Neural cell (in vitro differentiated cells): Measurements from ENCODE around the gene PARD3B. TPM values are rescaled to one million over a fixed set of nuclear protein-coding genes. Genes with fewer than 3 reads are reported as not detected.

Experiments used
- H2AFZ ChIP-seq: fragments of 200-600, 300-800 bp; sonication (generic), shearing (Covaris generic); 2 replicates; pipeline ENCODE4 v1.6.0; 2014; ENCODE audit warnings: low read depth, mild to moderate bottlenecking, antibody characterized with exemption, low read length, moderate library complexity
- H3F3A ChIP-seq: fragments of 200-600 bp; shearing (Covaris generic); 2 replicates; pipeline ENCODE4 v1.6.1; 2016; ENCODE audit warnings: mild to moderate bottlenecking, moderate library complexity, mixed read lengths, antibody characterized with exemption, low read length; ENCODE audit not compliant: insufficient read depth, poor library complexity, severe bottlenecking
- H3K27ac ChIP-seq: fragments of 200-600, 300-800 bp; sonication (generic), shearing (Covaris generic); 2 replicates; pipeline ENCODE4 v1.5.1; 2014; ENCODE audit warnings: mild to moderate bottlenecking, low read length, moderate library complexity
- H3K27me3 ChIP-seq: fragments of 300-800, 200-600 bp; sonication (generic), shearing (Covaris generic); 2 replicates; pipeline ENCODE4 v1.6.0; 2014; ENCODE audit warnings: mild to moderate bottlenecking, low read depth, low read length, moderate library complexity; ENCODE audit not compliant: insufficient read depth
- H3K36me3 ChIP-seq: fragments of 300-800, 200-600 bp; sonication (generic), shearing (Covaris generic); 2 replicates; pipeline ENCODE4 v1.5.1; 2014; ENCODE audit warnings: mild to moderate bottlenecking, antibody characterized with exemption, low read length, moderate library complexity; ENCODE audit not compliant: insufficient read depth
- H3K4me2 ChIP-seq: fragments of 300-800, 200-600 bp; sonication (generic), shearing (Covaris generic); 2 replicates; pipeline ENCODE4 v1.6.0; 2014; ENCODE audit warnings: mild to moderate bottlenecking, low read length
- H3K4me3 ChIP-seq: fragments of 300-800, 200-600 bp; sonication (generic), shearing (Covaris generic); 2 replicates; pipeline ENCODE4 v1.5.1; 2014; ENCODE audit warnings: mild to moderate bottlenecking, low read length, moderate library complexity
- H3K79me2 ChIP-seq: fragments of 200-600 bp; shearing (Covaris generic); replicated peaks from 2 replicates; pipeline ENCODE4 v1.6.0; 2014; ENCODE audit warnings: mild to moderate bottlenecking, low read length, moderate library complexity; ENCODE audit not compliant: insufficient read depth
- H3K9ac ChIP-seq: fragments of 300-800, 200-600 bp; sonication (generic), shearing (Covaris generic); 2 replicates; pipeline ENCODE4 v1.6.1; 2016; ENCODE audit warnings: mild to moderate bottlenecking, low read length, mixed read lengths
- H3K9me2 ChIP-seq: fragments of 200-600 bp; shearing (Covaris generic); 2 replicates; pipeline ENCODE4 v1.6.1; 2016; ENCODE audit warnings: mild to moderate bottlenecking, low read length, mixed read lengths; ENCODE audit not compliant: insufficient read depth
- H3K9me3 ChIP-seq: fragments of 200-600, 300-800 bp; sonication (generic), shearing (Covaris generic); 2 replicates; pipeline ENCODE4 v1.6.1; 2016; ENCODE audit warnings: mild to moderate bottlenecking, mixed run types, low read length, moderate library complexity, mixed read lengths
- H4K20me1 ChIP-seq: fragments of 200-600 bp; shearing (Covaris generic); 2 replicates; pipeline ENCODE4 v1.6.1; 2016; ENCODE audit warnings: mild to moderate bottlenecking, mixed run types; ENCODE audit not compliant: insufficient read depth
- CTCF ChIP-seq: fragments of 450-650 bp; IDR thresholded peaks from 2 replicates; pipeline ENCODE4 v1.5.1; 2014; ENCODE audit warnings: antibody characterized with exemption, mild to moderate bottlenecking, moderate library complexity; ENCODE audit not compliant: poor library complexity, severe bottlenecking
- EP300 ChIP-seq: fragments of 450-650 bp; conservative IDR thresholded peaks from 2 replicates; pipeline ENCODE4 v1.6.1; 2014; ENCODE audit warnings: antibody characterized with exemption, mild to moderate bottlenecking, moderate library complexity; ENCODE audit not compliant: poor library complexity, severe bottlenecking
- EZH2 ChIP-seq: fragments of 200-600, 300-800 bp; shearing (Covaris generic), sonication (generic); IDR thresholded peaks from 2 replicates; pipeline ENCODE4 v1.6.1; 2014; ENCODE audit warnings: antibody characterized with exemption, low read length, borderline replicate concordance, mild to moderate bottlenecking; ENCODE audit not compliant: insufficient read depth, poor library complexity, severe bottlenecking
- MXI1 ChIP-seq: fragments of 450-650 bp; conservative IDR thresholded peaks from 2 replicates; pipeline ENCODE4 v1.6.1; 2014; ENCODE audit warnings: antibody characterized with exemption, mild to moderate bottlenecking; ENCODE audit not compliant: poor library complexity, severe bottlenecking
- POLR2AphosphoS5 ChIP-seq: IDR thresholded peaks from 2 replicates; pipeline ENCODE4 v1.6.1; 2012
- RAD21 ChIP-seq: fragments of 450-650 bp; conservative IDR thresholded peaks from 2 replicates; pipeline ENCODE4 v1.6.1; 2014; ENCODE audit warnings: antibody characterized with exemption, mild to moderate bottlenecking, moderate library complexity
- SMC3 ChIP-seq: fragments of 450-650 bp; conservative IDR thresholded peaks from 2 replicates; pipeline ENCODE4 v1.6.1; 2014; ENCODE audit warnings: antibody characterized with exemption, mild to moderate bottlenecking, moderate library complexity; ENCODE audit not compliant: poor library complexity
- TAF1 ChIP-seq: IDR thresholded peaks from 2 replicates; pipeline ENCODE4 v1.6.1; 2012; ENCODE audit warnings: low read depth
- polyA plus RNA-seq: library from polyadenylated mRNA; depleted of rRNA; stranded (reverse); fragments of >200 nt; gene quantifications from 2 replicates; pipeline ENCODE4 v1.2.3, GENCODE V29; 2014
- TF ChIP-seq, protein P1 (sequence below): IDR thresholded peaks from 2 replicates; pipeline ENCODE4 v1.6.1; 2012; ENCODE audit warnings: borderline replicate concordance

PARD3B gene
- polyA plus RNA-seq, 1 donor from 2014 or later, result 0.54 TPM

DNA sequence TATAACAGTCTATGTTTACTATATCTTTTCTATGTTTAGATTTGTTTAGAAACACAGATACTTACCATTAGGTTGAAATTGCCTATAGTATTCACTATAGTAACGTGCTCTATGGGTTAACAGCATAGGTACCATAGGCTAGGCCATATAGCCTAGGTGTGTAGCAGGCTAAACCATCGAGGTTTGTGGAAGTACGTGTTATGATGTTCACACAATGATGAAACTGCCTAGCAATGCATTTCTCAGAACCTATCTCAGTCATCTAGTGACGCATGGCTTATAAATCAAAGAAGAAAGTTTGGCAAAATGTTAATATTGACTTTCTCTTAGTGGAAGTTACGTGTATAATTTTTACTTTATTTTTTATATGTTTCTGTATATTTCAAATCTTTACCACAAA is 670.8 kb downstream of the PARD3B start:
- Histone ChIP-seq H2AFZ (no peak overlapping the region), H3K9ac (no peak overlapping the region), H3K79me2 (no peaks in the 10 kb centered on the region), H3K4me2 (no peak overlapping the region), H3K27me3 (no peaks in the 10 kb centered on the region), H3K36me3 (no peaks in the 10 kb centered on the region), H3F3A (no peaks in the 10 kb centered on the region), H3K9me3 (no peaks in the 10 kb centered on the region), H3K4me3 (no peak overlapping the region), H4K20me1 (no peaks in the 10 kb centered on the region), H3K9me2 (no peaks in the 10 kb centered on the region), H3K27ac (no peak overlapping the region)
- no peak for TF ChIP-seq EP300
- no peak for TF ChIP-seq RAD21
- no peak for TF ChIP-seq MXI1
- TF ChIP-seq, protein P1, sequence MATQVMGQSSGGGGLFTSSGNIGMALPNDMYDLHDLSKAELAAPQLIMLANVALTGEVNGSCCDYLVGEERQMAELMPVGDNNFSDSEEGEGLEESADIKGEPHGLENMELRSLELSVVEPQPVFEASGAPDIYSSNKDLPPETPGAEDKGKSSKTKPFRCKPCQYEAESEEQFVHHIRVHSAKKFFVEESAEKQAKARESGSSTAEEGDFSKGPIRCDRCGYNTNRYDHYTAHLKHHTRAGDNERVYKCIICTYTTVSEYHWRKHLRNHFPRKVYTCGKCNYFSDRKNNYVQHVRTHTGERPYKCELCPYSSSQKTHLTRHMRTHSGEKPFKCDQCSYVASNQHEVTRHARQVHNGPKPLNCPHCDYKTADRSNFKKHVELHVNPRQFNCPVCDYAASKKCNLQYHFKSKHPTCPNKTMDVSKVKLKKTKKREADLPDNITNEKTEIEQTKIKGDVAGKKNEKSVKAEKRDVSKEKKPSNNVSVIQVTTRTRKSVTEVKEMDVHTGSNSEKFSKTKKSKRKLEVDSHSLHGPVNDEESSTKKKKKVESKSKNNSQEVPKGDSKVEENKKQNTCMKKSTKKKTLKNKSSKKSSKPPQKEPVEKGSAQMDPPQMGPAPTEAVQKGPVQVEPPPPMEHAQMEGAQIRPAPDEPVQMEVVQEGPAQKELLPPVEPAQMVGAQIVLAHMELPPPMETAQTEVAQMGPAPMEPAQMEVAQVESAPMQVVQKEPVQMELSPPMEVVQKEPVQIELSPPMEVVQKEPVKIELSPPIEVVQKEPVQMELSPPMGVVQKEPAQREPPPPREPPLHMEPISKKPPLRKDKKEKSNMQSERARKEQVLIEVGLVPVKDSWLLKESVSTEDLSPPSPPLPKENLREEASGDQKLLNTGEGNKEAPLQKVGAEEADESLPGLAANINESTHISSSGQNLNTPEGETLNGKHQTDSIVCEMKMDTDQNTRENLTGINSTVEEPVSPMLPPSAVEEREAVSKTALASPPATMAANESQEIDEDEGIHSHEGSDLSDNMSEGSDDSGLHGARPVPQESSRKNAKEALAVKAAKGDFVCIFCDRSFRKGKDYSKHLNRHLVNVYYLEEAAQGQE, result no peak
- no peak for TF ChIP-seq TAF1
- no peak for TF ChIP-seq EZH2
- TF ChIP-seq CTCF, result no peak
- no peak for TF ChIP-seq SMC3
- no peak for TF ChIP-seq POLR2AphosphoS5

- TF ChIP-seq POLR2AphosphoS5 (no peak), TAF1 (no peak), SMC3 (no peak), RAD21 (no peak), CTCF (no peak), EP300 (no peak)
These were observed 671.3 kb downstream of the PARD3B start for GRCh38 chr2:205216580-205216979.

More at GRCh38 chr2:205216580-205216979, 671.3 kb downstream of the PARD3B start:
- Histone ChIP-seq H4K20me1 (no peaks in the 10 kb centered on the region), H3K79me2 (no peaks in the 10 kb centered on the region), H3K4me3 (no peak overlapping the region), H3K4me2 (no peak overlapping the region), H3K9ac (no peak overlapping the region), H3K9me3 (no peaks in the 10 kb centered on the region), H3K27ac (no peak overlapping the region), H3F3A (no peaks in the 10 kb centered on the region), H2AFZ (no peak overlapping the region), H3K9me2 (no peaks in the 10 kb centered on the region), H3K27me3 (no peaks in the 10 kb centered on the region), H3K36me3 (no peaks in the 10 kb centered on the region)
